ENCODE results near the gene COPS8. TPM values are rescaled to one million over a fixed set of nuclear protein-coding genes. Genes with fewer than 3 reads are reported as not detected.

The COPS8 gene
- total RNA-seq, 1 donor from 2014 or later = 76.1 TPM

DNA sequence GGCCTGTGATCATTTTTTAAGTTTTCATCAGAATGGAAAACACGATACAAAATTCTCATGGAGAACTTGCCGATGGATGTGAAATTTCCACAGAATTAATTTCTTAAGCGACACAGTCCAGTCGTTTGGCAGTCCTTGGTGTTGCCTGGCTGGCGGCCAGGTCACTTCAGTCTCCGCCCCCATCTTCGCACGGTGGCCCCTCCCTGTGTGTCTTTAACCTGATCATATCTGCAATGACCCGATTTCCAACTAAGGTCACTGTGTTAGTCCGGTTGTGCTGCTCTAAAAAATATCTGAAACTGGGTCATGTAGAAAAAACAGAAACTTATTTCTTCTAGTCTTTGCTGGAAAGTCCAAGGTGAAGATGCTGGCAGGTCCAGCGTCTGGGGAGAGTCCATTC is 44.5 kb upstream of the COPS8 start:
- no peak for TF ChIP-seq EZH2 (IDR thresholded peaks at IDR 0.05; ENCODE audit: insufficient read depth, low read length)
- TF ChIP-seq CTCF (IDR thresholded peaks at IDR 0.05; ENCODE audit: insufficient read depth, low read depth, low read length) = no peak
- no peaks in the 10 kb centered on the region for H3K79me2 ChIP-seq (ENCODE audit: insufficient read depth, low read length)
- H3K36me3 ChIP-seq (ENCODE audit: insufficient read depth, low read length) = no peaks in the 10 kb centered on the region
- H3K27me3 ChIP-seq (ENCODE audit: insufficient read depth, low read length) = no peaks in the 10 kb centered on the region
- no peak overlapping the region for H3K4me3 ChIP-seq (ENCODE audit: insufficient read depth, low read depth, low read length)
- H4K20me1 ChIP-seq (ENCODE audit: insufficient read depth, low read length) = no peaks in the 10 kb centered on the region
- H3K9me3 Mint-ChIP-seq (ENCODE audit: unreplicated experiment) = peaks cover 7% of the 10 kb centered on the region
- peaks cover 2% of the 10 kb centered on the region for H3K36me3 Mint-ChIP-seq (ENCODE audit: low read depth, unreplicated experiment)
- no peaks in the 10 kb centered on the region for H3K9me3 ChIP-seq (ENCODE audit: insufficient read depth, low read depth, low read length)
- H3K27ac ChIP-seq (ENCODE audit: low read depth, low read length) = no peak overlapping the region
- peaks cover 3% of the 10 kb centered on the region for H3K27me3 Mint-ChIP-seq (ENCODE audit: low read depth, unreplicated experiment)
- DNase-seq (ENCODE audit: low read depth) (no peak), FAIRE-seq (no peak)
- no peak overlapping the region for H2AFZ ChIP-seq (ENCODE audit: low read depth, low read length)
- H3K4me1 Mint-ChIP-seq (ENCODE audit: low read depth, unreplicated experiment) = peaks cover 6% of the 10 kb centered on the region
- no peaks in the 10 kb centered on the region for H3K4me1 ChIP-seq (ENCODE audit: insufficient read depth, low read length)
- H3K27ac Mint-ChIP-seq (ENCODE audit: unreplicated experiment) = no peak overlapping the region
- no peak overlapping the region for H3K4me2 ChIP-seq (ENCODE audit: low read length)
- no peak overlapping the region for H3K4me3 Mint-ChIP-seq (ENCODE audit: unreplicated experiment)
- H3K9ac ChIP-seq (ENCODE audit: low read length) = no peak overlapping the region

GRCh38 chr2:237042101-237042500 is 43.6 kb upstream of the COPS8 start:
- Mint-ChIP-seq H3K4me3 (ENCODE audit: unreplicated experiment) (no peak overlapping the region), H3K27ac (ENCODE audit: unreplicated experiment) (no peak overlapping the region), H3K4me1 (ENCODE audit: low read depth, unreplicated experiment) (peaks cover 6% of the 10 kb centered on the region), H3K36me3 (ENCODE audit: low read depth, unreplicated experiment) (peaks cover 3% of the 10 kb centered on the region), H3K27me3 (ENCODE audit: low read depth, unreplicated experiment) (peaks cover 6% of the 10 kb centered on the region), H3K9me3 (ENCODE audit: unreplicated experiment) (peaks cover 7% of the 10 kb centered on the region)
- H3K27ac ChIP-seq (ENCODE audit: low read depth, low read length) = no peak overlapping the region
- no peak overlapping the region for H3K9ac ChIP-seq (ENCODE audit: low read length)
- H3K4me2 ChIP-seq (ENCODE audit: low read length) = no peak overlapping the region
- no peaks in the 10 kb centered on the region for H3K4me1 ChIP-seq (ENCODE audit: insufficient read depth, low read length)
- no peak for FAIRE-seq
- H2AFZ ChIP-seq (ENCODE audit: low read depth, low read length) = no peak overlapping the region
- no peaks in the 10 kb centered on the region for H3K27me3 ChIP-seq (ENCODE audit: insufficient read depth, low read length)
- H3K36me3 ChIP-seq (ENCODE audit: insufficient read depth, low read length) = no peaks in the 10 kb centered on the region
- no peak overlapping the region for H3K4me3 ChIP-seq (ENCODE audit: insufficient read depth, low read depth, low read length)
- H3K79me2 ChIP-seq (ENCODE audit: insufficient read depth, low read length) = no peaks in the 10 kb centered on the region
- no peaks in the 10 kb centered on the region for H3K9me3 ChIP-seq (ENCODE audit: insufficient read depth, low read depth, low read length)
- DNase-seq (ENCODE audit: low read depth) = no peak
- H4K20me1 ChIP-seq (ENCODE audit: insufficient read depth, low read length) = no peaks in the 10 kb centered on the region
- TF ChIP-seq CTCF (IDR thresholded peaks at IDR 0.05; ENCODE audit: insufficient read depth, low read depth, low read length) (no peak), EZH2 (IDR thresholded peaks at IDR 0.05; ENCODE audit: insufficient read depth, low read length) (no peak)

GRCh38 chr2:237043866-237044265 is 41.8 kb upstream of the COPS8 start:
- Histone ChIP-seq H3K27ac (ENCODE audit: low read depth, low read length) (no peak overlapping the region), H3K27me3 (ENCODE audit: insufficient read depth, low read length) (no peaks in the 10 kb centered on the region), H3K4me1 (ENCODE audit: insufficient read depth, low read length) (no peaks in the 10 kb centered on the region), H3K9me3 (ENCODE audit: insufficient read depth, low read depth, low read length) (peaks cover 4% of the 10 kb centered on the region), H2AFZ (ENCODE audit: low read depth, low read length) (no peak overlapping the region), H3K4me2 (ENCODE audit: low read length) (no peak overlapping the region), H3K36me3 (ENCODE audit: insufficient read depth, low read length) (no peaks in the 10 kb centered on the region), H3K79me2 (ENCODE audit: insufficient read depth, low read length) (no peaks in the 10 kb centered on the region), H3K4me3 (ENCODE audit: insufficient read depth, low read depth, low read length) (no peak overlapping the region), H3K9ac (ENCODE audit: low read length) (no peak overlapping the region), H4K20me1 (ENCODE audit: insufficient read depth, low read length) (no peaks in the 10 kb centered on the region)
- peak; percentile 2 for DNase-seq (ENCODE audit: low read depth)
- Mint-ChIP-seq H3K27me3 (ENCODE audit: low read depth, unreplicated experiment) (peaks cover 6% of the 10 kb centered on the region), H3K27ac (ENCODE audit: unreplicated experiment) (no peak overlapping the region), H3K36me3 (ENCODE audit: low read depth, unreplicated experiment) (peaks cover 3% of the 10 kb centered on the region), H3K9me3 (ENCODE audit: unreplicated experiment) (peaks cover 12% of the 10 kb centered on the region), H3K4me3 (ENCODE audit: unreplicated experiment) (no peak overlapping the region), H3K4me1 (ENCODE audit: low read depth, unreplicated experiment) (peaks cover 6% of the 10 kb centered on the region)
- no peak for TF ChIP-seq CTCF (IDR thresholded peaks at IDR 0.05; ENCODE audit: insufficient read depth, low read depth, low read length)
- no peak for FAIRE-seq
